ENCODE results near the gene MACROD2. TPM values are rescaled to one million over a fixed set of nuclear protein-coding genes. Genes with fewer than 3 reads are reported as not detected.

Gene MACROD2
- polyA plus RNA-seq, 1 donor (not counting 4 experiments of a cell fraction or from before 2014, with no cell fraction given): 0.71 TPM

DNA sequence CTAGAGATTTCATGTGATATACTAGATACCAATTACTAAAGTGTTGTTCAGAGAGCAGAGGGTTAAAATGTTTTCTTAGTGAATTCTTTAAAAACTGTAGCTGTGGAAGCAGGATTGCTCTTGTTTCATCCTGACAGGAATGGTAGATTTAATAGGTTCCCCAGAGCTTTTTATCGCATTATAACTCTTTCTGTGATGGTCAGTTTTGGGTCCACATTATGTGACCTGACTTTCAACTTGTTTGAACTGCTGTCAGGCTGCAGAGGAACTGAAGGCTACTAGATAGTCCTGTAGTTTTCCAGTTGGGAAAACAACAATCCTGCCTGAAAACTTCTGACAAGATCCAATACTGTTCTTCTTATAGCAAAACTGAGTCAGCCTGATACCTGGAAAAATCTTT lies 671.4 kb downstream of the MACROD2 start:
- Histone ChIP-seq H3K9me3 (ENCODE audit: control insufficient read depth, low read depth, low read length) (no peaks in the 10 kb centered on the region), H3K79me2 (ENCODE audit: control insufficient read depth, insufficient read depth, low read length) (no peaks in the 10 kb centered on the region), H3K27me3 (ENCODE audit: control insufficient read depth, extremely low read depth, insufficient read depth, low read length) (no peaks in the 10 kb centered on the region), H3K4me2 (ENCODE audit: control insufficient read depth, extremely low read depth, insufficient read depth, low read depth, low read length) (no peak overlapping the region), H3K4me1 (ENCODE audit: control insufficient read depth, extremely low read depth, insufficient read depth, low read length) (no peaks in the 10 kb centered on the region), H4K20me1 (ENCODE audit: control insufficient read depth, extremely low read depth, insufficient read depth, low read length) (no peaks in the 10 kb centered on the region), H3K36me3 (ENCODE audit: control insufficient read depth in 2 of 2, extremely low read depth in 1 of 2, insufficient read depth in 2 of 2, low read length in 2 of 2) (no peaks in the 10 kb centered on the region), H3K27ac (ENCODE audit: control insufficient read depth, insufficient read depth, low read length) (no peak overlapping the region), H3K4me3 (ENCODE audit: control insufficient read depth in 2 of 3, extremely low read depth in 1 of 3, insufficient read depth in 2 of 3, low read depth in 1 of 3, low read length in 3 of 3) (no peak overlapping the region), H3K9ac (ENCODE audit: control insufficient read depth, extremely low read depth, insufficient read depth, low read length) (no peak overlapping the region), H3K9me1 (ENCODE audit: control insufficient read depth, extremely low read depth, insufficient read depth, low read length) (no peaks in the 10 kb centered on the region), H2AFZ (ENCODE audit: control insufficient read depth, low read length) (no peak overlapping the region)
- TF ChIP-seq EZH2 (IDR thresholded peaks at IDR 0.05; ENCODE audit: low read length): no peak
- no peak for TF ChIP-seq CTCF (optimal IDR thresholded peaks at IDR 0.05 in 1 of 3, IDR thresholded peaks at IDR 0.05 in 1 of 3, conservative IDR thresholded peaks at IDR 0.05 in 1 of 3; ENCODE audit: extremely low read depth in 1 of 3, insufficient read depth in 2 of 3, low read length in 3 of 3)
- DNase-seq (ENCODE audit: low read depth, low spot score) (no peak), FAIRE-seq (peak; percentile 49)
- dilution Hi-C loops (cut with MboI; ENCODE audit: extremely low pct_ligation_motif_present, low sequenced_read_pairs): no loop called here

- dilution Hi-C loops (cut with MboI; ENCODE audit: extremely low pct_ligation_motif_present, low sequenced_read_pairs): no loop called here
Observed at GRCh38 chr20:14667226-14667625, 671.9 kb downstream of the MACROD2 start.

More at GRCh38 chr20:14667226-14667625, 671.9 kb downstream of the MACROD2 start:
- H3K4me1 ChIP-seq (ENCODE audit: control insufficient read depth, extremely low read depth, insufficient read depth, low read length): no peaks in the 10 kb centered on the region
- H3K4me2 ChIP-seq (ENCODE audit: control insufficient read depth, extremely low read depth, insufficient read depth, low read depth, low read length): no peak overlapping the region
- no peaks in the 10 kb centered on the region for H3K27me3 ChIP-seq (ENCODE audit: control insufficient read depth, extremely low read depth, insufficient read depth, low read length)
- no peak overlapping the region for H3K4me3 ChIP-seq (ENCODE audit: control insufficient read depth in 2 of 3, extremely low read depth in 1 of 3, insufficient read depth in 2 of 3, low read depth in 1 of 3, low read length in 3 of 3)
- FAIRE-seq: no peak
- TF ChIP-seq CTCF (optimal IDR thresholded peaks at IDR 0.05 in 1 of 3, IDR thresholded peaks at IDR 0.05 in 1 of 3, conservative IDR thresholded peaks at IDR 0.05 in 1 of 3; ENCODE audit: extremely low read depth in 1 of 3, insufficient read depth in 2 of 3, low read length in 3 of 3) (no peak), EZH2 (IDR thresholded peaks at IDR 0.05; ENCODE audit: low read length) (no peak)
- no peak overlapping the region for H3K9ac ChIP-seq (ENCODE audit: control insufficient read depth, extremely low read depth, insufficient read depth, low read length)
- H4K20me1 ChIP-seq (ENCODE audit: control insufficient read depth, extremely low read depth, insufficient read depth, low read length): no peaks in the 10 kb centered on the region
- no peak overlapping the region for H2AFZ ChIP-seq (ENCODE audit: control insufficient read depth, low read length)
- H3K9me1 ChIP-seq (ENCODE audit: control insufficient read depth, extremely low read depth, insufficient read depth, low read length): no peaks in the 10 kb centered on the region
- DNase-seq (ENCODE audit: low read depth, low spot score): no peak
- no peaks in the 10 kb centered on the region for H3K36me3 ChIP-seq (ENCODE audit: control insufficient read depth in 2 of 2, extremely low read depth in 1 of 2, insufficient read depth in 2 of 2, low read length in 2 of 2)
- H3K79me2 ChIP-seq (ENCODE audit: control insufficient read depth, insufficient read depth, low read length): no peaks in the 10 kb centered on the region
- no peak overlapping the region for H3K27ac ChIP-seq (ENCODE audit: control insufficient read depth, insufficient read depth, low read length)
- H3K9me3 ChIP-seq (ENCODE audit: control insufficient read depth, low read depth, low read length): no peaks in the 10 kb centered on the region
